GM12892 (cell line): Measurements from ENCODE around the gene GOLGA5.

ENCODE experiments used
- POLR2A ChIP-seq: IDR thresholded peaks from 2 replicates; pipeline ENCODE4 v1.6.1; 2011; ENCODE audit warnings: low read depth, low read length, control low read depth
- TAF1 ChIP-seq: IDR thresholded peaks from 2 replicates; pipeline ENCODE4 v1.6.1; 2011; ENCODE audit warnings: low read depth, mild to moderate bottlenecking, control low read depth, low read length, borderline replicate concordance

- no peak for TF ChIP-seq POLR2A
- no peak for TF ChIP-seq TAF1
Measured at GRCh38 chr14:92860049-92860840, 66.1 kb downstream of the GOLGA5 start.
